ENCODE measurements around the gene VARS1. TPM values are rescaled to one million over a fixed set of nuclear protein-coding genes. Genes with fewer than 3 reads are reported as not detected.

Gene VARS1
- total and polyA plus RNA-seq, 2 of the 8 experiments (the other 6 are each of a cell fraction or from before 2014, with no cell fraction given), result 53.5 to 162 TPM

GRCh38 chr6:31842053-31842452 lies 46.5 kb upstream of the VARS1 start (continued):
- TF ChIP-seq CHD7 (IDR thresholded peaks at IDR 0.05; ENCODE audit: insufficient replicate concordance, low read length) (no peak), ATF2 (IDR thresholded peaks at IDR 0.05; ENCODE audit: low read length) (no peak)
